Measurements from ENCODE around the gene NRDE2.
"Not testable (repeated sequence)": the region's sequence is repeated elsewhere in the genome, so short reads cannot be mapped to it uniquely, and the experiment has no call there.

NRDE2 gene

GRCh38 chr14:90342327-90342726 lies 10.6 kb upstream of the NRDE2 start:
- in situ Hi-C loops (cut with MboI; ENCODE audit: low sequenced_read_pairs): no loop called here

- in situ Hi-C loops (cut with MboI; ENCODE audit: low sequenced_read_pairs): no loop called here
Measured at GRCh38 chr14:90341784-90342183, 10.0 kb upstream of the NRDE2 start.

DNA sequence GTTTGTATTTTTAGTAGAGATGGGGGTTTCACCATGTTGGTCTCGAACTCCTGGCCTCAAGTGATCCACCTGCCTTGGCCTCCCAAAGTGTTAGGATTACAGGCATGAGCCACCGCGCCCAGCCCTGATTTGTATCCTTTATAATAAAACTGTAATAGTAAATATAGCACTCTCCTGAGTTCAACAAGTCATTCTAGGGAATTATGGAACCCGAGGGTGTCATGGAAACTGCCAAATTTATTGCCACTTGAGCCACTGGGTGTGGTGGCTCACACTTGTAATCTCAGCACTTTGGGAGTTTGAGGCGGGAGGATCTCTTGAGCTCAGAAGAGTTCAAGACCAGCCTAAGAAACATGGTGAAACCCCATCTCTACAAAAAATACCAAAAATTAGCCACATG lies 9.5 kb upstream of the NRDE2 start:
- in situ Hi-C loops (cut with MboI; ENCODE audit: low sequenced_read_pairs): not testable (repeated sequence)

DNA sequence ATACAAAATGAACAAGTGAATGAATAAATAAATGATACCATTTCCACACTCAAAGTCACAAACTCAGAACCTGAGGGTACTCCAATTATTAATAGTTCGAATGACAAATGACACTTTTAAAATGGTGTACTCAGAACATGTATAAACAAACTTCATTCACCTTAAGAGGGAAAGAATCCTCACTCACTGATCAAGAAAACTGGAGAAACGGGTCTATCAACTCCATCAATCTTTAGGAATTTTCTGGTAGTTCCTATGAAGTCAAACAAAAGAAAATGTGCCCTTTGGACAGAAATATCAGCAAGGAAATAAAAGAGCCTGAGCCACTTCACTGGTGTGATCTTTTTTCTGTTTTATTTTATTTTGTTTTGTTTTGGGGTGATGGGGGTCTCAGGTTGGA lies 5.2 kb upstream of the NRDE2 start:
- in situ Hi-C loops (cut with MboI; ENCODE audit: low sequenced_read_pairs): no loop called here

- in situ Hi-C loops (cut with MboI; ENCODE audit: low sequenced_read_pairs): no loop called here
Measured at GRCh38 chr14:90336401-90336800, 4.7 kb upstream of the NRDE2 start.

GRCh38 chr14:90332271-90332584 lies 487 bp upstream of the NRDE2 start:
- in situ Hi-C loops (cut with MboI; ENCODE audit: low sequenced_read_pairs): no loop called here

- in situ Hi-C loops (cut with MboI; ENCODE audit: low sequenced_read_pairs): no loop called here
Measured at GRCh38 chr14:90330203-90331196, 1.2 kb downstream of the NRDE2 start.

DNA sequence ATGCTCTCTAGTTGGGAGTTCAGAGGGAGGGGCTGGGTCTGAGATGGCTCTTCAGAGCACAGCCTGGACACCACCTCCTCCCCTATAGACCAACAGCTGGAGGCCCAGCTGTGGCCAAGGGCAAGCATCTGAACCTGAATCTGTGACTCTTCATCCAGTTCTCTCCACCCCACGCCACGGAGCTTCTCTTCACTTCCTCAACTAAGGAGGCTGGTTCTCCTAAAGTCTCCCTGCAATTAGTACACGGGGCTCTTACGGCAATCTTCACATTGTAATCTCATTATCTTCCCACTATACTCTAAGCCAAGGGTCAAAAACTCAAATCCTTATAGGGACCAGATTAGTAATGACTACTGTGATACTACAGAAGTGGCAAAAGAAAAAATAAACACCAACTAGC lies 9.8 kb downstream of the NRDE2 start:
- in situ Hi-C loops (cut with MboI; ENCODE audit: low sequenced_read_pairs): no loop called here

DNA sequence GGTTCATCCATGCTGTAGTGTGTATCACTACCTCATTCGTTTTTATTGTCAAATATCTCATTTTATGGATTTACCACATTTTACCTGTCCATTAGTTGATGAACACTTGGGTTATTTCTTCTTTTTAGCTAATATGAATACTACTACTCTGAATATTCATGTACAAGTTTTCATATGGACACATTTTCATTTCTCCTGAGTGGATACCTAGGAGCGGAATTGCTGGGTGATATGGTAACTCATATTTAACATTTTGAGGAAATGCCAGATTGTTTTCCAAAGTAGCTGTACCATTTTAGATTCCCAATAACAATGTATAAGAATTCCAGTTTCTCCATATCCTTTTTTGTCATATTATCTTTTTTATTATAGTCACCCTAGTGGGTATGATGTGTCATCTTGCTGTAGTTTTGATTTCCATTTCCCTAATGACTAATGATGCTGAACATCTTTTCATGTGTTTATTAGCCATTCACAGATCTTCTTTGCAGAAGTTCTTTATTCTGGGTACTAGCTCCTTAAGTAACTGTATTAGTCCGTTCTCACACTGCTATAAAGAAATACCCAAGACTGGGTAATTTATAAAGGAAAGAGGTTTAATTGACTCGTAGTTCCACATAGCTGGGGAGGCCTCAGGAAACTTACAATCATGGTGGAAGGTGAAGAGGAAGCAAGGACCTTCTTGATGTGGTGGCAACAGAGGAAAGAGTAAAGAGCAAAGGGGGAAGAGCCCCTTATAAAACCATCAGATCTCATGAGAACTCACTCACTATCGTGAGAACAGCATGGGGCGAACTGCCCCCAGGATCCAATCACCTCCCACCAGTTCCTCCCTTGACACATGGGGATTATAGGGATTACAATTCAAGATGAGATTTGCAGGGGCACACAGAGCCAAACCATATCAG lies 11.9 kb downstream of the NRDE2 start:
- in situ Hi-C loops (cut with MboI; ENCODE audit: low sequenced_read_pairs): no loop called here

GRCh38 chr14:90319173-90319572 lies 12.6 kb downstream of the NRDE2 start:
- in situ Hi-C loops (cut with MboI; ENCODE audit: low sequenced_read_pairs): no loop called here

DNA sequence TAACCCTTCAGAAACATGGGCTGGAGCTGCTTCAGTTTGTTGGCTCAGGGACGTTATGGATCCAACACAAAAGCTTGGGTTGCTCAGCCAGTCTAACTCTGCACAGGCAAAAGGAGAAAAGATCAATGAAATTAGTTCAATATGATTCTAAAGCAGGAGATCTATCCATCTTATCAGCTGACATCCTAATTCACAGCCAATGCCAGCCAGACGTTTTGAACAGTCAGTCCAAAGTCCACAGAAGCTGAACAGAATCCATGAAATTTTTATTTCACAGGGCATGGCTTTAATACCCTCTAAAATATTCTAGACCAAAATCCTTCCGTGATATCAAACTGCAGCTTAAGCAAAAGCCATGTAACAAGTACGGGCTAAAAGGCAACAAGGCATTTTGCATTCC lies 13.7 kb downstream of the NRDE2 start:
- in situ Hi-C loops (cut with MboI; ENCODE audit: low sequenced_read_pairs): no loop called here

- in situ Hi-C loops (cut with MboI; ENCODE audit: low sequenced_read_pairs): no loop called here
Measured at GRCh38 chr14:90317286-90317685, 14.5 kb downstream of the NRDE2 start.

- in situ Hi-C loops (cut with MboI; ENCODE audit: low sequenced_read_pairs): no loop called here
Measured at GRCh38 chr14:90308561-90308960, 23.2 kb downstream of the NRDE2 start.

DNA sequence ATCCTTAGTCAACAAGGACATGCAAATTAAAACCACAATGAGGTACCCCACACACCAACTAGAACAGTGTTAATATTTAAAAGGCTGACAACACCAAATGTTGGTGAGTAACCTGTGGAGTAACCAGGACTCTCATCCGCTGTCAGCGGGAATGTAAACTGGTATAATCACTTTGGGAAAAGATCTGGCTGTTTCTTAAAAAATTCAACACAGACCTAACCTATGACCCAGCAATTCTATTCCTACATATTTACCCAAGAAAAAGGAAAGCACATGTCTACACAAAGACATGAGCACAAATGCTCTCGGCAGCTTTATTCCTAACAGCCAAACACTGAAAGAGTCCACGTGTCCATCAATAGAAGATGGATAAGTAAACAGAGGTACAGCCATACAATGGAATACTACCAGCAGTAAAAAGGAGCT lies 26.6 kb downstream of the NRDE2 start:
- in situ Hi-C loops (cut with MboI; ENCODE audit: low sequenced_read_pairs): no loop called here

DNA sequence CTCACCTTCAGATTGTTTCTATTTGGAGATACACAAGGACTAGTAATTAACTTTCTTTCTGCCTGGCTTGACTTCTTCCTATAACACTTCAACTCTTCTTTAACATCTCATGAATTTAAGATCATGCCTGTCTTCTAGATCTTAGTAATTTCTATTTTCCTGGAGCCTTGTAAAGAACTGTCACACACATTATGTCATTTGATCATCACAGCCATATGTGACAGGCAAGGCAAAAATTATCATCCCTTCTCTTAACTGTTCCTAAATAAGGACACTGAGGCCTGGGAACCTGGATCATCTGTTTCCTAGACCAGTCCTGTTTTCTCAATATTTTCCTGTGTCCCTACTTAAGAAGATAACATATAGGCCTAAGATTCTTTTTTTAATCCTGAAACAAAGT lies 27.2 kb downstream of the NRDE2 start:
- in situ Hi-C loops (cut with MboI; ENCODE audit: low sequenced_read_pairs): no loop called here

DNA sequence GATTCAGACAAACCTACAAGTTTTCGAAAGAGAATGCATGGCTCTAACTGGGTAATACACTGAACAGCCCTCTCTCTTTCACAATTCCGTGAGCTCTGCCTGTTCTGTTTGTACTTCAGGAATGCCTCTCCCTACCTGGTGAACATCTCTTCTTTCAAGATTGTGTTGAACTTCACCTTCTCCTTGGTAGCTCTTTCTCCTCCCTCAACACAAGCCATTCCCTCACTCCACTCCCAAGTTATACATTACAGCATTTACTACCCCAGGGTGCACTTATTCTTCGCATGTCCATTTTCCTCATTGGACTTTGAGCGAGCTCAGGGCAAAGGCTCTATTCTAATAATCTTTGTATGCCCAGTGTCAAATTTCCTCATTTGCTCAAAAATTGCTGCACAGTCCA lies 28.3 kb downstream of the NRDE2 start:
- in situ Hi-C loops (cut with MboI; ENCODE audit: low sequenced_read_pairs): no loop called here

- in situ Hi-C loops (cut with MboI; ENCODE audit: low sequenced_read_pairs): no loop called here
Measured at GRCh38 chr14:90302529-90303303, 29.0 kb downstream of the NRDE2 start.

DNA sequence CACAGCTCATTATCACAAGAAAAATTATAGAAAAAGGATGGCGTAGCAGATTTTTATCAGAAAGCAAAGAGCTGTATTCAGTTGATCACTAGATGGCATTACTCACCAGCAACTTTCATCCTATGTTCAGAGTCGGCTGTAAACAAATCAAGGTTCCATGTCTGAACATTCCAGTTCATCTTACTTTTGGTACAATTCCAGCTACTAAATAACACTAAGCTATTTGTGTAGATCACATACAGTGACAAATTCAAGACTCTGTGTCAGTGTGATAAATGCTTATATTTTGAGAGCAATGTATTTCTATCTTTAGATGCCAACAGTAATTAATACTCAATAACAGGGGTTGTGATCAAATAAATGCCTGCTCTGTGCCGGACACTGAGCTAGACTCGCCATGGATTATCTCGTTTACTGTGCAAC lies 30.1 kb downstream of the NRDE2 start:
- in situ Hi-C loops (cut with MboI; ENCODE audit: low sequenced_read_pairs): no loop called here

DNA sequence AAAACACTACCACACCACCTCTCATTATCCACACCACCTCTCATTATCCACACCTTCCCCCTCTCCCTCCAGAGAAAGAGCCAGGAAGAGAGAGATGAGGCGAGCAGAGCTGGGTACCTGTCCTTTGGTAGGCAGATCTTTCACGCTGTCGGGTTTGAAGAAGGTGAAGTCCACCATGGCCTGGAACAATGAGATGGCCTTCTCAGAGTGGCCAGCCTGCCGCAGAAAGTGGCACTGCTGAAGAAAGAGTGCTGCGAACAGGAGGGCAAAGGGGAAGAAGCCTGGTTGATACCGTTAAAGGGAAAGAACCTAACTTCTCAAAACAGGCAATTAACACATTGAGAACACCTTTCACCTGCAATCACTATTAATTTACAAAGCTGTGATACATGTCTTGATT lies 30.6 kb downstream of the NRDE2 start:
- in situ Hi-C loops (cut with MboI; ENCODE audit: low sequenced_read_pairs): no loop called here

- in situ Hi-C loops (cut with MboI; ENCODE audit: low sequenced_read_pairs): no loop called here
Measured at GRCh38 chr14:90300611-90301047, 31.1 kb downstream of the NRDE2 start.

DNA sequence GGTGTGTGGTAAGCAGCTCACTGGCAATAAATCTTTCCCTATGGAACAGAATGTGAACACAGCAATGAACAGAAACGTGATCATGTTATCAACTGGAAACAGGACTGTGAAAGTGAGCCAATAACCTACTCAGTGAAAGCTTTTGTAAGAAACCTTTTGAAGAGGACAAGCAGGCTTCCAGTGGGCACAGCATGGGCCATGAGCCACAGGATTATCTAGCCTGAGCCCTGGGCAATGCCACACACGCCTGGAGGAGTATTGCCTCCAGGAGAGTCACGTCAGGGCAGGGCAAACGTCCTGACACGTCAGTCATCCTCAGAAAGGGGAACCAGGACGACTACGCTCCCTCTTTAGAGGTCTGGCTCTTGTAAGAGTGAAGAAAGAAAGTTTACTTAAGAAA lies 32.3 kb downstream of the NRDE2 start:
- in situ Hi-C loops (cut with MboI; ENCODE audit: low sequenced_read_pairs): no loop called here

All from HL-60/S4 treated with phorbol 12-myristate 13-acetate at 8.2 ng/mL for 4 days and 3 days (cell line).